GM19023 (cell line): ENCODE measurements around the gene GRID1.
"Not testable (repeated sequence)": the region's sequence is repeated elsewhere in the genome, so short reads cannot be mapped to it uniquely, and the experiment has no call there.

Experiments
- ATAC-seq: cut with Tn5 transposase; IDR thresholded peaks from one replicate; pipeline ENCODE4 v1.9.1; 2021; ENCODE audit warnings: mild to moderate bottlenecking, moderate library complexity; ENCODE audit not compliant: unreplicated experiment

Gene GRID1

DNA sequence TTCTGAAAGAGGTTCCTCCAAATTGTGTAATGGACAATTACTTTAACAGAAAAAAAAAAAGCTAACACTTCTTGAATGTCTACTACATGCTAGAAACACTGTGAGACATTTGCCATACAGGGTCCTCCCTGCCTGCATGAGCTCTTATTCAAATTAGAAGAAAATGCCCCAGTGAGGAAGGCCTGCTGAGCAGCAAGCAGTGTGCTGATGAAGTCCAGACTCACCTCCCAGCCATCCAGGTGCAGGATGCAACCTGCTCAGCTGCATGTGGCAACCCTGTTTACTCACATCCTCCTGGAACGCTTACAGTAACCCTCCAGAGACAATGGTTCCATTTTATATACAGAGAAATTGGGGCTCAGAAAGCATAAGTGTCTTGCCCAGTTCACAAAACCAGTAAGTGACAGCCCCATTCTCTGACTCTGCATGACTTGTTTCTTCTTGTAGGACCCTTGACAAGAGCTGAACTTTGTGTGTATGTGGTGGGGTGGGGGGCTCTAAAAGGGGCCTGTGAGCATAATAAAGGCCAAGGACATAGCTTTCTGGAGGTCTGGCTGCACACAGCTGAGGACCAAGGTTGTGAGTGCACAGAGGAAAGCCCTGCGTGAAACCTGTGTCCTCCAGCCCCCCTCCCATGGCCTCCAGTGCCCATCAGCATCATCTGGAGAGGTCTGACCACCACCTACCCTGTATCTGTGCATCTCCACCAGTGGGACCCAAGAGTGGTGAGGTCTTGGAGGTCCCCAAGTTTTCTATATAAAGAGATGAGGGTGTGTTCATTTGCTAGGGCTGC, 387.8 kb downstream of the GRID1 start:
- no peak for ATAC-seq

DNA sequence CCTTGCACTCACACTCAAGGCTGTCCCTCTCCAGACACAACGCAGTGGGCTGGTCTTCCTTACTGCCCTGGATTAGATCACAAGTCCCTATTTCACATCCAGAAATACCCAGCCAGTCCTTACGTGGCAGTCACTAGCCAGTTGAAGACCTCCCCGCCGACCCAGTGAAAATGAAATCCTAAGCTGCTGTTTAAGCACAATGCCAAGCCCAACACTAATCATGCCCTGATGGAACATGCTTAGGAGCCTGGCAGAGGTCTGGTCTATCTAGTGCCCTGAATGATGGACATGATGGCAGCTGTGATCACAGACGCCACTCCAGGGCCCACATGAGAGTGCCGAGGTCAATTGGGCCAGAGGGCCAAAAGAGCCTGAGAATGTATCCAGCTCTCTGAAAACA, 389.0 kb downstream of the GRID1 start:
- no peak for ATAC-seq

DNA sequence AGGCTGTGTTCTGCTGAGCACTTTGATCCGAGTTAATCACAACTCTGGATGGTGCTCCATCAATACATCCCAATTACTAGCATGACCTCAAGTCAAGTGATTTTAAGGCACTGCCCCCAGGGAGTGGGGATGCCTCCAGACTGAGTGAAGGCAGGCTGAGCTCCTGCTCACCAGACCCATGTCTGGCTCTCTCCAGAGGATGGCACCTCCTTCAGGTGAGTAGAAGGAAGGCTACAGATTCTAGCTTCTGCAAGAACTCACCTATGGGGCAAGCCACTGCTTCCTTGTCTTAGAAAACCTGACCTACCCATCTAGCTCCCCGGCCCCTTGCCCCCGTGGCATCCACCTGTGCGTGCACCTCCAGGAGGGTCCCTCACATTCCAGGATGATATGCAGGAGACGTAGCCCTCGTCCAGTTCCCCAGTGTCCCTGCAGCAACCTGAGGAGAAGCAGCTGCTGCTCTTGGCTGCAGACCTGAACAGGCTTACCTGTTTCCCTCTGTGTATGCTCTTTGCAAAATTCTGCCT, 390.3 kb downstream of the GRID1 start:
- ATAC-seq, result no peak

- no peak for ATAC-seq
Observed at GRCh38 chr10:85971494-85971893, 395.1 kb downstream of the GRID1 start.

GRCh38 chr10:85967594-85967993, 399.0 kb downstream of the GRID1 start:
- no peak for ATAC-seq

- no peak for ATAC-seq
Observed at GRCh38 chr10:85961479-85962067, 405.0 kb downstream of the GRID1 start.

DNA sequence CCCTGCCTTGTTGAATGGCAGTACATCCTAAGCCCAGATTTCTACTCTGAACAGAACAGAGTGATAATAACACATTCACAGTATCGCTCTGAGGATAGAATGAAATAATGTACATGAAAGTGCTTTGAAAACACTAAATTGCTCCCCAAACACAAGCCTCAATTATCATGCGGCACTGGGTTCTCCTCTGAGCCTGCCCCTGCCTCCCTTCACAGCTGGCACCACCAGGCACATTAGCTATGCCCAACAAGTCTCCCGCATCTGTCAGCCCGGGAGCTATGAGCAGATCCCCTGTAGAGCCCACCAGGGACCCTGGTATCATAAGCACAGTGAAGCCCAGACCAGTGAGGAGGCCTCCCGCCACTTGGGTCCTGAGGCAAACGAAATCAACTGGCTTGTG, 405.5 kb downstream of the GRID1 start:
- ATAC-seq, result no peak

DNA sequence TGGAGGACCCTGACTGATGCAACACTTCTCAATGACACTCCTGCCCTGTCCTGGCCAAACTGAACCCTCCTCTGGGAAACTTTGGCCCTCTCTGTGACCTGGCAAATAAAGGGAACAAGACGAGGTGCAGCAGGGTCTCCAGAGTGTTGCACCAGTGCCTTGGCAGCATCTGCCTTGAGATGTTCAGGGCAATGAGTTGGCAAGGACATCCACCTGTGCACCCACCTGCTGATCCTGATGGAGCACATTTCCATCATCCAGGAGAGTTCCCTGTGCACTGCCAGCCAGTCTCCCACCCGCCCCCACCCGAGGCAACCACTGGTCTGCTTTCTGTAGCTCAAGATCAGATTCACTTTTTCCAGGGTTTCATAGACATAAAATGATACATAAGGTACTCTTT, 407.4 kb downstream of the GRID1 start:
- ATAC-seq, result no peak

GRCh38 chr10:85950921-85951320, 415.7 kb downstream of the GRID1 start:
- no peak for ATAC-seq

DNA sequence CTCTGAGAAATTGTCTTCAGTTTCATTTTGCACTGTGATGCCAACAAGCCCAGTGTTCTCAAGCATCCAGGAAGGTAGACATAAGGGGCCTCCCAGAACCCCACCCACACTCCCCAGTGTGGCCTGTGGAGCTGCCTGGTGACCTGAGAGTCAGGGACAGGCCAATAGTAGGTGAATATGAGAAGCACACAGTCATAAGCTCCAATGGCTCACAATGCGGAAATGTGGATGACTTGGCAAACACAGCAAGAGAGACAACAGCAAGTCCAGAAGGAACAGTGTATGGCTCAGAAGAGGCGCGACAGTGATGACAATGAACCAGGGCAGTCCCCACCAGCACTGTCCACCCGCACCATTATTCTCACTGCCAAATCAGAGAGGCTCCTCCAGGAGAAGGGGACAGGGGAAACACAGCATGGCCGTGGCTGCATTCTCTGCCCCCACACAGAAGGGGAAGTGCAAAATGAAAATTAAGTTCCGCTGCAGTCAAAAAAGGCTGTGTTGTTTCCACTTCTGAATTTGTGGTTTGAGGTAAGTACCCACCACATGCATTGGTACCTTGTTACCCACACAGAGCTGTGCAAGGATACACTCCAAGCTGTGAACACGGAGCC, 419.8 kb downstream of the GRID1 start:
- peak; percentile 89 for ATAC-seq

- no peak for ATAC-seq
Observed at GRCh38 chr10:85936161-85936560, 430.4 kb downstream of the GRID1 start.

DNA sequence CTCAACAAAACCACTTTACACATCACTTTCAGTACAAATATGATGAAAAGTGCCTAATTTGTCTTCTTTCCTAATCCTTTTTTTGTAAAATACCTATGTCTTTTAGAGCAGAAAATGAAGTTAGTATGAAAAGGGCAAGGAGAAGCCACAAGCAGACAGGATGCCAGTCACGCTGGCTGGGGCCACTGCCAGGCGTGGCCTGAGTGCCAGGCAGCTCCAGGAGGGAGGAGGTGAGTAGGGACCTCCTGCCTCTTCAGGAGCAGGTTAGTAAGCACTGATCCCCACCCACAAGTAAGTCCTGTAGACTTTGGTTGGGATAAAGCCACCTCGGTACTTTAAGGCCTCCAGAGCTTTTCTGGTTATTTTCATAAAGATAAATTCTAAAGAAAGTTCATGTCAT, 432.0 kb downstream of the GRID1 start:
- no peak for ATAC-seq

GRCh38 chr10:85929993-85930392, 436.6 kb downstream of the GRID1 start:
- ATAC-seq, result not testable (repeated sequence)

DNA sequence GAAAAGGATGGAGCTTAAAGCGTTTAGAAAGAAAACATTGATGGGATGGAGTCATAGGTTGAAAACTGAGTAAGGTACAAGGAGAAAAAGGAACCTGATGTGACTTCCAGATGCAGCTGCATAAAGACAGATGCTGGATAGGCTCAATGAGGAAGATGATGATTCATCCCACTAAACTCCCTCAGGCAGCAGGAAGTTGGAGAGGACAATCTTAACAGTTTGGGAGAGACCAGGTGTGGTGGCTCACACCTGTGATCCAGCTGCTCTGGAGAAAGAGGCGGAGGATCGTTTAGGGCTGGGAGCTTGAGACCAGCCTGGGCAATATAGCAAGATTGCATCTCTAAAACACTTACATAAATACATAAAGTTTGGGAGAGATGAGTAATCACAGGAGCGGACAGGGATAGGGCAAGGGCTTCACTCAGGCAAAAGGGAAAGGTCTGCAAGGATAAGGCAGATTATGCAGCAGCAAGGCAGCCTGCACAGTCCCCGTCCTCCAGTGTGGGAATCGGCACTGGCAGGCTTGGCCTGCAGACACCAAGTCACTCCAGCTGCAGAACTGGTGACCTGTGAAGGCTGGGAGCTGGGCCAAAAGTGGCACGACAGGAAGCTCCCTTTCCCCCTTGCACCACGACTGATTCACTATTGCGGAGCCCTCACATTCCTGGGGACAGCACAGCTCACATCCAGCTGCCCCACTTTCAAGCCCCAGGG, 438.5 kb downstream of the GRID1 start:
- ATAC-seq, result no peak

DNA sequence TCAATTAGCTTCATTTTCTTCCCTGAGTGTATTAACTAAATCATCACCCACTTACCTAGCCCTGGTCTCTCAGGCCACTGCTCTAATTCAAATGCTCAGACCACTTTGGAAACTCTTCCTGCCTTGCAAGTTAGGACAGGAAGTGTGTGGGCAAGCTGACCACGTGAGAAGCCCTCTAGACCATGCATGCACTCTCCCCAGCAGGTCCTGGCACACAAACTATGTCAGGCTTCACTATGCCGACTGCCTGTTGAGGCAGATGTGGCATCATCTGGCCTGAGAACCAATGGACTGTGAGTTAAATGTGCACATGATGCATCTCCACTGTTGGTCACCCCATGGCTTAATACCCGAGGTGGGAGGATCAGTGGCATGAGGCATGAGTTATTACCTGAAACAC, 439.6 kb downstream of the GRID1 start:
- ATAC-seq, result peak; percentile 67

- no peak for ATAC-seq
Observed at GRCh38 chr10:85926136-85926535, 440.5 kb downstream of the GRID1 start.

GRCh38 chr10:85925201-85925750, 441.3 kb downstream of the GRID1 start:
- ATAC-seq, result no peak

GRCh38 chr10:85924382-85925102, 442.1 kb downstream of the GRID1 start:
- no peak for ATAC-seq

DNA sequence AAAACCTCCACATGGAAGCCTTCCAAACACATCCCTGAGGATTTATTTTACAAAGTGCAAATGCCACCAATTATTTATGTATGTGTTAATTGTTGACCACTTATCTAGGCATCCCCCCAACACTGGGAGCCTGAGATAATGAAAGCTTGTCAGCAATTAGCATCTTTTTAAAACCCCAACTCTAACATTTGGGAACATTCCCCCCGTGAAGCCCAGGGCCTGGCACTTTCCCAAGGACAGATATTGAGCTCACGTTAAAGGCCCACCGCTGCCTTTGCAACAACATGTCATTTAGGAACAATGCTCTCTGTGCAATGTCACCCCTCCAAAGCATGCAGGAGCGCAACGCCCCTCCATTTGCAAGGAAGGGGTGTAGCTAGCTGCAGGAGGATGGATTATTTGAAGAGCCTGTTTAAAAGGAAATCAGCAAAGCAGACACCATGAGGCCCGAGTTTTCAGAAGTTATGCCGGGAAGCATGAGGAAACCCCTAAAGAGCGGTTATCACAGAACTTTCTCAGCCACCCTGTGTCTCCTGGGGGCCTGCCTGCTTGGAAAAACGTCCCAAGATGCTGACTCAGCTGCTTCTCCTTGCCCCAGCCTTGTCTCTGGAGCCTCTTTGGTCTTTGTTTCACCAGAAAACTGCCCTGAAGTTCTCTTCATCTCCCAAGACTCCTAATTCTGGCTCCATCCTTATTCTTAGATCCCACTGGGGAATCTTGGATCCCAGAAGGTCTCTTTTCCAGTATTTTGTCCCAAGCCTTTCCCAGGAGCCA, 444.1 kb downstream of the GRID1 start:
- no peak for ATAC-seq

DNA sequence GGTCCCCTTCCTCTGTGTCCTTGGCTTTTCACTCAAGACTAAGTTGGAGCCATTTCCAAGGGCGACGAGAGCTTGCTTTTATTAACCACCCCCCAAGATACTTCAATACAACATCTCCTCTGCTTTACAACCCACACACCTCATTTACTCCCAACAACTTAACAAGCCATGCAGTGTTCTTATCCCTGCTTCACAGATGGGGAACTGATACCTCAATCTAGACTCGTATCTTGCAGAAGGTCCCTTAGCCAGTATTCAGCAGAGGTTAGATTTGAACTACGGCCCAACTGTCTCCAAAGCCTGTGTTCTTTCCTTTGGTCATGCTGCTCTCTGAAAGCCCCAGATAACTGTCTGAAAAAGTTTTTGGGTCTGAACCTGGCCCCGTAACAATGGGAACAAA, 444.8 kb downstream of the GRID1 start:
- no peak for ATAC-seq
